HG02763 (cell line): Measurements from ENCODE around the gene CDH1.

ENCODE experiments used
- ATAC-seq: cut with Tn5 transposase; IDR thresholded peaks from one replicate; pipeline ENCODE4 v1.9.1; 2021; ENCODE audit warnings: mild to moderate bottlenecking, moderate library complexity; ENCODE audit not compliant: unreplicated experiment

The CDH1 gene

GRCh38 chr16:68759062-68759461 lies 22.0 kb downstream of the CDH1 start:
- no peak for ATAC-seq

- peak; percentile 57 for ATAC-seq
These were observed 23.7 kb downstream of the CDH1 start for GRCh38 chr16:68760671-68761275.

GRCh38 chr16:68762996-68763756 lies 26.1 kb downstream of the CDH1 start:
- ATAC-seq, result no peak

- no peak for ATAC-seq
These were observed 27.8 kb downstream of the CDH1 start for GRCh38 chr16:68764862-68765261.

GRCh38 chr16:68767581-68767980 lies 30.5 kb downstream of the CDH1 start:
- no peak for ATAC-seq

- ATAC-seq, result no peak
These were observed 31.1 kb downstream of the CDH1 start for GRCh38 chr16:68768175-68768574.

GRCh38 chr16:68768771-68769170 lies 31.7 kb downstream of the CDH1 start:
- ATAC-seq, result no peak

GRCh38 chr16:68770671-68771070 lies 33.6 kb downstream of the CDH1 start:
- no peak for ATAC-seq

GRCh38 chr16:68772030-68772681 lies 35.1 kb downstream of the CDH1 start:
- ATAC-seq, result no peak

GRCh38 chr16:68772871-68773270 lies 35.8 kb downstream of the CDH1 start:
- no peak for ATAC-seq

- no peak for ATAC-seq
These were observed 38.0 kb downstream of the CDH1 start for GRCh38 chr16:68774982-68775634.

GRCh38 chr16:68776821-68777485 lies 39.9 kb downstream of the CDH1 start:
- peak; percentile 67 for ATAC-seq

- no peak for ATAC-seq
These were observed 41.6 kb downstream of the CDH1 start for GRCh38 chr16:68778551-68779231.

GRCh38 chr16:68779891-68780290 lies 42.8 kb downstream of the CDH1 start:
- no peak for ATAC-seq

GRCh38 chr16:68781784-68782183 lies 44.7 kb downstream of the CDH1 start:
- ATAC-seq, result no peak

- no peak for ATAC-seq
These were observed 45.4 kb downstream of the CDH1 start for GRCh38 chr16:68782198-68783174.

GRCh38 chr16:68784226-68784625 lies 47.1 kb downstream of the CDH1 start:
- no peak for ATAC-seq

GRCh38 chr16:68784721-68785120 lies 47.6 kb downstream of the CDH1 start:
- no peak for ATAC-seq

- ATAC-seq, result no peak
These were observed 48.6 kb downstream of the CDH1 start for GRCh38 chr16:68785715-68786114.
